Measurements from ENCODE around the gene APIP.
A peak's percentile ranks its signal among the peaks of the same experiment; 100 is the strongest.

APIP gene

GRCh38 chr11:34843271-34843670, 72.9 kb downstream of the APIP start:
- no peak for DNase-seq (ENCODE audit: low read depth, low spot score)

GRCh38 chr11:34840736-34841386, 75.3 kb downstream of the APIP start:
- DNase-seq (ENCODE audit: low read depth, low spot score): peak; percentile 54

GRCh38 chr11:34839969-34840368, 76.2 kb downstream of the APIP start:
- DNase-seq (ENCODE audit: low read depth, low spot score): no peak

DNA sequence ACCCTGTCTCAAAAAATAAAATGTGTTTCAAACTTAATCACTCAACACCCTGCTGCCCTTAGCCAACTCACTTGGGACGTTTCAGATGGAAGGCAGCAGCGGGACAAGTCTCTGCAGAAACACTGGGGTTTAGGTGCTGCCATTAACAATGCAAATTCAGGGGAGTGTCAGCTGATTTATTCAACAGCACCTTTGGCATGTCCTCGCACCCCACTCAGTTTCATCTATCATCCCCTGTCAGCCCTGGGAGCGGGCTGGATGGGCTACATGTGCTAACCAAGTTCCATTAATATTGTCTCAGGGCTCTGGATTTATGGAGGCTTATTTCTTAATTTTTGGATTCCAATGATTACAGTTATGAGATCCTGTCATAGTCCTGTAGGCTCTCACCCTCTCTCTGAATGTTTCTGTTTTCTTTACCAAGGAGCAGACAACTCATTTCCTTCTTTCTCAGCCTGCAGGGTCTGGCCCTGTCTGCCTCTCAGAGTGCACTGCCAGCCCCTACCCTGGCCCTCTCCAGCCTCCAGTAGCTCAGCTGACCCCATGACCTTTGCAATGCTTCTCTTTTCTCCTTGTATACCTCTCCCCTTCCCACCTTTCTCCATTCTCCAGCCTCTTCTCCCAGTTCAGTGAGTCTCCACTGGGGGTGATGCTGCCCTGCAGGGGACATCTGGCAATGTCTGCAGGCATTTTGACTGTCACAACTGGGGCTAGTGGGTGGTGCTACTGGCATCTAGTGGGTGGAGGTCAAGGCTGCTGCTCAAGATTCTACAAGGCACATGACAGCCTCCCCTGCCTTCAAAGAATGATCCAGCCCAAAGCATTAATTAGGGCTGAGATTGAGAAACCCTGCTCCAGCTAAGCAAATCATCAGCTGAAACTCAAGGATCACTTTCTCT, 79.0 kb downstream of the APIP start:
- peak; percentile 27 for DNase-seq (ENCODE audit: low read depth, low spot score)

- no peak for DNase-seq (ENCODE audit: low read depth, low spot score)
Observed at GRCh38 chr11:34833602-34834001, 82.6 kb downstream of the APIP start.
